ENCODE results near the gene KRT72.

Gene KRT72

DNA sequence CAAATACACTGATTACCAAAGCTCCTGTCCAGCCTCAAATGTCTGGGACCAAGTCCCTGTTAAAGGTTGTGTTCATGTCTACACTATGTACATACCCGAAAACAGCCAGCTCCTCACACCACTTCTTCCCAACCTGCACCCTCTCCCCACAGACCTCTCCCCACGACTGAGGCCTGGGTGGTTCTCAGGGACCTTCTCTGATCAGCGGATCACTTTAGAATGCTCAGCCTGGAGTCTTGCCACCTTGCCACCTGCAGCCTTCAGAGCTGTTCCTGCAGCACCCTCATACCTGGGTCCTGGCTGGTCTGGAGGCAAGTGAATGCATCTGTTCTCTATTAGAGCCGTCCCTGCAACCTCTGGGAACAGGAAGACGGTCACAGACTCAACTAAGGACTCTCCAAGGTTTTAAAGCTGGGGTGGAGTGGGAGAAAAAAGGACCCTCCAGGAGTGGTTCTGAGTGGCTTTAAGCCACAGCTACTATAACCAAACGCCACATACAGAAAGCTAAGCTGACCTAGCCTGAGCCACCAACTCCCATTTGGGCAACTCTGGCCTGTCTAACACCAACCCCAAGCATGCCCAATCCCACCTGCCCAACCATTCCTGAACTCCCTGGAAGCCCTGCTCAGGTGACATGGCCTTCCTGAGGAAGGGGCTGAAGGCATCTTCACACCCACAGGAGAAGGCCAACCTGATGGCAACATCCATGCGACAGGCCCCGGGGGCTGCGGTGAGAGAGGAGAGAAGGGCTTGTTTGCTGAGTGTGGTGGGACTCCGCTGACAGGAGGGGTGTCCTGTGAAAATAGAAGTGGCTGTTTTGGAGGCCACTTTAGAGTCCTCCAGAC is 42.2 kb upstream of the KRT72 start:
- no peaks in the 10 kb centered on the region for H3K4me1 ChIP-seq (ENCODE audit: control insufficient read depth, low read length)
- TF ChIP-seq EZH2phosphoT487 (IDR thresholded peaks at IDR 0.05; ENCODE audit: borderline replicate concordance, low read length): no peak
- TF ChIP-seq, protein P1, sequence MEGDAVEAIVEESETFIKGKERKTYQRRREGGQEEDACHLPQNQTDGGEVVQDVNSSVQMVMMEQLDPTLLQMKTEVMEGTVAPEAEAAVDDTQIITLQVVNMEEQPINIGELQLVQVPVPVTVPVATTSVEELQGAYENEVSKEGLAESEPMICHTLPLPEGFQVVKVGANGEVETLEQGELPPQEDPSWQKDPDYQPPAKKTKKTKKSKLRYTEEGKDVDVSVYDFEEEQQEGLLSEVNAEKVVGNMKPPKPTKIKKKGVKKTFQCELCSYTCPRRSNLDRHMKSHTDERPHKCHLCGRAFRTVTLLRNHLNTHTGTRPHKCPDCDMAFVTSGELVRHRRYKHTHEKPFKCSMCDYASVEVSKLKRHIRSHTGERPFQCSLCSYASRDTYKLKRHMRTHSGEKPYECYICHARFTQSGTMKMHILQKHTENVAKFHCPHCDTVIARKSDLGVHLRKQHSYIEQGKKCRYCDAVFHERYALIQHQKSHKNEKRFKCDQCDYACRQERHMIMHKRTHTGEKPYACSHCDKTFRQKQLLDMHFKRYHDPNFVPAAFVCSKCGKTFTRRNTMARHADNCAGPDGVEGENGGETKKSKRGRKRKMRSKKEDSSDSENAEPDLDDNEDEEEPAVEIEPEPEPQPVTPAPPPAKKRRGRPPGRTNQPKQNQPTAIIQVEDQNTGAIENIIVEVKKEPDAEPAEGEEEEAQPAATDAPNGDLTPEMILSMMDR (IDR thresholded peaks at IDR 0.05; ENCODE audit: low read depth, low read length, poor library complexity, severe bottlenecking): no peak

DNA sequence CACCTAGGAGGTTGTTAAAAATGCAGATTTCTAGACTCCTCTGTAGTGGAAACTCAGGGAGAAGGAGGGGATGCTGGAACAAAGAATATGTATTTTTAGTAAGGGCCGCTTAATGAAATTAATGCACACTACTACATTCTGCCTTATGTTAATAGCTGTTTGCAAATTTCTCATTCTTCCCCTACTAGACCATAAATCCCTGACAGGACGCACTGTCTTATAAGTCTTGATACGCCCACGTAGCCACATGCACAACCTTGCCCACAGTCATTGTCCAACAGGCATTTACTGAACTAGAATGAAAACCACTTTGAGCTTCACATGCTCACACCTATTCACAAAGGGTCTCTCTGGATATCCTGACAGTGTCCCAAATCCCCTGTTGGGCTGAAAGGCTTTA is 40.2 kb upstream of the KRT72 start:
- Histone ChIP-seq H3K9me3 (ENCODE audit: control insufficient read depth, insufficient read depth, low read length) (no peaks in the 10 kb centered on the region), H3K27me3 (ENCODE audit: control insufficient read depth, low read length) (peaks cover 19% of the 10 kb centered on the region), H3K36me3 (ENCODE audit: control insufficient read depth, low read length) (no peaks in the 10 kb centered on the region), H3K4me3 (ENCODE audit: low read length) (no peak overlapping the region), H3K9me2 (replicated peaks; ENCODE audit: control insufficient read depth, low read length) (no peaks in the 10 kb centered on the region), H3K4me2 (ENCODE audit: low read length) (no peak overlapping the region), H4K20me1 (ENCODE audit: control insufficient read depth, insufficient read depth, low read depth, low read length) (no peaks in the 10 kb centered on the region), H3K4me1 (ENCODE audit: control insufficient read depth, low read length) (no peaks in the 10 kb centered on the region), H3F3A (ENCODE audit: control insufficient read depth, insufficient read depth) (no peaks in the 10 kb centered on the region), H3K79me2 (ENCODE audit: control insufficient read depth, low read length) (no peaks in the 10 kb centered on the region), H3K27ac (ENCODE audit: low read depth, low read length) (no peak overlapping the region)
- TF ChIP-seq, protein P1 (IDR thresholded peaks at IDR 0.05; ENCODE audit: low read depth, low read length, poor library complexity, severe bottlenecking): no peak
- TF ChIP-seq EZH2phosphoT487 (IDR thresholded peaks at IDR 0.05; ENCODE audit: borderline replicate concordance, low read length): no peak

More for the DNA sequence above, 42.2 kb upstream of the KRT72 start:
- Histone ChIP-seq H3K36me3 (ENCODE audit: control insufficient read depth, low read length) (no peaks in the 10 kb centered on the region), H3F3A (ENCODE audit: control insufficient read depth, insufficient read depth) (no peaks in the 10 kb centered on the region), H3K9me2 (replicated peaks; ENCODE audit: control insufficient read depth, low read length) (no peaks in the 10 kb centered on the region), H3K4me3 (ENCODE audit: low read length) (no peak overlapping the region), H3K27ac (ENCODE audit: low read depth, low read length) (no peak overlapping the region), H4K20me1 (ENCODE audit: control insufficient read depth, insufficient read depth, low read depth, low read length) (no peaks in the 10 kb centered on the region), H3K79me2 (ENCODE audit: control insufficient read depth, low read length) (no peaks in the 10 kb centered on the region), H3K27me3 (ENCODE audit: control insufficient read depth, low read length) (peaks cover 16% of the 10 kb centered on the region; the same call in 1 of the 2 replicates), H3K9me3 (ENCODE audit: control insufficient read depth, insufficient read depth, low read length) (no peaks in the 10 kb centered on the region), H3K4me2 (ENCODE audit: low read length) (no peak overlapping the region)

DNA sequence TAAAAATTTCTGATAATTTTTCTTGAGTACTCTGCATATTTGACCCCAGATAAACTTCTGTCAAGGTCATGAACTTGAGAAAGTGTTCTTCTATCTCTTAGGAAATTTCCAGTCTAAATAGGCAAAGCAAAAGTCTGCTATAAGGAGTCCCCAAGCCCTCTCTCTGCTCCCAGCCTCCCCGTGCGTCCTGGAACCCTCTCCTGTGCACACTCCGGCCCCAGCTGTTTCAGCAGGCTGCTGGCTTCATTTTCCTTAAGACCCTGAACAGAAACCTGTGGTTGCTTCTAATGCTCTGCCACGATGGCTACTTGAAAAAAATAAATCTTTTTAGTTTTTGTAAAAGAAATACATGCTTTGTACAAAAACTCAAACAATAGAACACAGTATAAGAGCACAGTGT is 36.0 kb upstream of the KRT72 start:
- Histone ChIP-seq H3F3A (ENCODE audit: control insufficient read depth, insufficient read depth) (no peaks in the 10 kb centered on the region), H4K20me1 (ENCODE audit: control insufficient read depth, insufficient read depth, low read depth, low read length) (no peaks in the 10 kb centered on the region), H3K4me2 (ENCODE audit: low read length) (no peak overlapping the region), H3K4me1 (ENCODE audit: control insufficient read depth, low read length) (no peaks in the 10 kb centered on the region), H3K36me3 (ENCODE audit: control insufficient read depth, low read length) (no peaks in the 10 kb centered on the region), H3K27me3 (ENCODE audit: control insufficient read depth, low read length) (peaks cover 16% of the 10 kb centered on the region), H3K9me3 (ENCODE audit: control insufficient read depth, insufficient read depth, low read length) (no peaks in the 10 kb centered on the region), H3K9me2 (replicated peaks; ENCODE audit: control insufficient read depth, low read length) (no peaks in the 10 kb centered on the region), H3K27ac (ENCODE audit: low read depth, low read length) (no peak overlapping the region), H3K4me3 (ENCODE audit: low read length) (no peak overlapping the region), H3K79me2 (ENCODE audit: control insufficient read depth, low read length) (no peaks in the 10 kb centered on the region)
- TF ChIP-seq EZH2phosphoT487 (IDR thresholded peaks at IDR 0.05; ENCODE audit: borderline replicate concordance, low read length): no peak
- TF ChIP-seq, protein P1 (IDR thresholded peaks at IDR 0.05; ENCODE audit: low read depth, low read length, poor library complexity, severe bottlenecking): no peak

All from DOHH2 (cell line).